PC-9 (cell line): ENCODE data around the gene FCHSD1. TPM values are rescaled to one million over a fixed set of nuclear protein-coding genes. Genes with fewer than 3 reads are reported as not detected.

Source experiments
- BruUV-seq: library from RNA; stranded (reverse); fragments of 400-500 nt; replicated peaks from 2 replicates; lab custom pipeline; 2021; lab: Mats Ljungman, UMichigan
- CTCF ChIA-PET: fragments of 300-600 bp; sonication (Branson Sonifier 250); formaldehyde crosslinking; loops from one replicate; lab custom pipeline; 2022; ENCODE audit warnings: antibody characterized with exemption; lab: Charles Lee
- POLR2A ChIA-PET: fragments of 300-600 bp; sonication (Branson Sonifier 250); formaldehyde crosslinking; loops from one replicate; lab custom pipeline; 2022; ENCODE audit warnings: antibody characterized with exemption; ENCODE audit not compliant: unreplicated experiment; lab: Charles Lee
- DNase-seq, 2 experiments: peaks; one replicate each; pipeline versions ENCODE4 v3.0.0 to v3.0.0-alpha.2; 2015 to 2022; ENCODE audit warnings: mixed read lengths in 1 of 2
- H2AFZ ChIP-seq: fragments of 200-600 bp; sonication (generic); 2 replicates; pipeline ENCODE4 v1.8.1; 2017; ENCODE audit warnings: antibody characterized with exemption
- H3F3A ChIP-seq: fragments of 200-600 bp; sonication (generic); 2 replicates; pipeline ENCODE4 v1.8.1; 2017; ENCODE audit warnings: antibody characterized with exemption, mild to moderate bottlenecking, low read depth; ENCODE audit not compliant: insufficient read depth
- H3K27ac ChIP-seq: fragments of 200-600 bp; sonication (generic); 2 replicates; pipeline ENCODE4 v1.6.1; 2016; ENCODE audit warnings: mixed run types
- H3K27me3 ChIP-seq: fragments of 200-600 bp; sonication (generic); 2 replicates; pipeline ENCODE4 v1.6.1; 2016; ENCODE audit warnings: low read depth, mixed run types; ENCODE audit not compliant: insufficient read depth
- H3K36me3 ChIP-seq: fragments of 200-600 bp; sonication (generic); 2 replicates; pipeline ENCODE4 v1.6.1; 2016; ENCODE audit warnings: low read depth, mixed run types
- H3K4me1 ChIP-seq: fragments of 200-600 bp; sonication (generic); replicated peaks from 2 replicates; pipeline ENCODE4 v1.6.1; 2016; ENCODE audit warnings: mixed run types; ENCODE audit not compliant: insufficient read depth
- H3K4me2 ChIP-seq: fragments of 200-600 bp; sonication (generic); 2 replicates; pipeline ENCODE4 v1.6.1; 2017; ENCODE audit warnings: mixed run types
- H3K4me3 ChIP-seq: fragments of 200-600 bp; sonication (generic); 2 replicates; pipeline ENCODE4 v1.6.1; 2016; ENCODE audit warnings: mixed run types
- H3K79me2 ChIP-seq: fragments of 200-600 bp; sonication (generic); 2 replicates; pipeline ENCODE4 v1.6.1; 2017; ENCODE audit warnings: low read depth, mixed run types
- H3K9me2 ChIP-seq: fragments of 200-600 bp; sonication (generic); 2 replicates; pipeline ENCODE4 v1.8.1; 2017; ENCODE audit warnings: mild to moderate bottlenecking; ENCODE audit not compliant: insufficient read depth
- H3K9me3 ChIP-seq: fragments of 200-600 bp; sonication (generic); 2 replicates; pipeline ENCODE4 v1.8.1; 2016; ENCODE audit warnings: low read depth; ENCODE audit not compliant: insufficient read depth
- H4K20me1 ChIP-seq: fragments of 200-600 bp; sonication (generic); 2 replicates; pipeline ENCODE4 v1.8.1; 2017; ENCODE audit not compliant: insufficient read depth
- EZH2 ChIP-seq: fragments of 200-600 bp; sonication (generic); IDR thresholded peaks from 2 replicates; pipeline ENCODE4 v1.8.0; 2017; ENCODE audit warnings: antibody characterized with exemption, low read depth
- intact Hi-C: fragments of 100-400 bp; cut with micrococcal nuclease; formaldehyde crosslinking; loops from one replicate; pipeline ENCODE4 v1.10.0; 2022; ENCODE audit not compliant: unreplicated experiment
- total RNA-seq: library from RNA; stranded (reverse); gene quantifications from 2 replicates; pipeline ENCODE4 v1.2.3, GENCODE V29; 2021
- TF ChIP-seq, protein P1 (sequence below): fragments of 200-600 bp; sonication (generic); conservative IDR thresholded peaks from 2 replicates; pipeline ENCODE4 v1.6.1; 2017; ENCODE audit warnings: mixed run types, antibody characterized with exemption, mild to moderate bottlenecking, moderate library complexity

The FCHSD1 gene
- total RNA-seq, 1 experiment from 2014 or later = 36.4 TPM

DNA sequence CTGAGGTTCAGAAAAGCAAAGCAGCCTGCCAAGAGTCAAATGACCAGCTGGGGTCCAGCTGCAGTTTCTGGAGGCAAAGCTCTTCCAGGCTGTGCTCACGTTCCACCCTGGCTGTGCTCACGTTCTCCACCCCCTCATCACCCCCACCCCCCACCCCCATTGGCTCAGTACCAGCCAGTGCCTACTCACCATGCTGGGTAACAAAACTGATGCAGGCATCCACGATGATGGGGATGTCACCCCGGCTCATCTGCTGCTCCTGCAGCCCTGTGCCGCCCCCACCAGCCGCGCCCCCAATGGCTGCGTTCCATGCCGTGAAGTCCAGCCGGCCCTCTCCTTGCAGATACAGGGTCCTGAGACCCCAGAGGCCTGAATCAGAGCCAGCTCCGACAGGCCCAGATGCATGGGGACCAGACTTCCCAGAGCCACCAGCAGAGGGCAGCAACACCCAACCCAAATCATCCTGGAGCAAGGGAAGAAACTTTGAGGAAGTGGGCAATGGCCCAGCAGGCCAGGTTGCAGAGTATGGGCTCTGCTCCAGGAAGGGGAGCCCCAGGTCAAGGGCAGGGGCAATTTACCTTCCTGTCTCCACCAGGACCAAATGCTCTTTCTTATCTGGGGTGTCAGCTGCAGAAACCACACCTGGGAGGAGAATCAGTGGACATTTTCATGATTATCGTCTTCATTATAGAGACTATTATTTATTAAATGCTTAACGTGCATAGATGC lies 13.7 kb upstream of the FCHSD1 start:
- H3K36me3 ChIP-seq = 0 out of 2 replicates have a peak, but pooled peaks cover 5% of the 10 kb centered on the region
- H3K9me3 ChIP-seq = no peaks in the 10 kb centered on the region
- no peaks in the 10 kb centered on the region for H4K20me1 ChIP-seq
- peak; percentile 44 to 74 for DNase-seq
- no TSS peak for BruUV-seq
- H3K79me2 ChIP-seq = no peaks in the 10 kb centered on the region
- ChIA-PET POLR2A (no interaction called here), CTCF (interaction anchor here (0.6 to 0.7 kb wide), 4 partner anchors 143 to 473 kb away, joined by 3 read pairs; partner anchors contain the start of gene DELE1)
- no peak overlapping the region for H2AFZ ChIP-seq
- H3K27ac ChIP-seq = no peak overlapping the region
- no peak for TF ChIP-seq EZH2
- TF ChIP-seq, protein P1, sequence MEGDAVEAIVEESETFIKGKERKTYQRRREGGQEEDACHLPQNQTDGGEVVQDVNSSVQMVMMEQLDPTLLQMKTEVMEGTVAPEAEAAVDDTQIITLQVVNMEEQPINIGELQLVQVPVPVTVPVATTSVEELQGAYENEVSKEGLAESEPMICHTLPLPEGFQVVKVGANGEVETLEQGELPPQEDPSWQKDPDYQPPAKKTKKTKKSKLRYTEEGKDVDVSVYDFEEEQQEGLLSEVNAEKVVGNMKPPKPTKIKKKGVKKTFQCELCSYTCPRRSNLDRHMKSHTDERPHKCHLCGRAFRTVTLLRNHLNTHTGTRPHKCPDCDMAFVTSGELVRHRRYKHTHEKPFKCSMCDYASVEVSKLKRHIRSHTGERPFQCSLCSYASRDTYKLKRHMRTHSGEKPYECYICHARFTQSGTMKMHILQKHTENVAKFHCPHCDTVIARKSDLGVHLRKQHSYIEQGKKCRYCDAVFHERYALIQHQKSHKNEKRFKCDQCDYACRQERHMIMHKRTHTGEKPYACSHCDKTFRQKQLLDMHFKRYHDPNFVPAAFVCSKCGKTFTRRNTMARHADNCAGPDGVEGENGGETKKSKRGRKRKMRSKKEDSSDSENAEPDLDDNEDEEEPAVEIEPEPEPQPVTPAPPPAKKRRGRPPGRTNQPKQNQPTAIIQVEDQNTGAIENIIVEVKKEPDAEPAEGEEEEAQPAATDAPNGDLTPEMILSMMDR = peak; percentile 93
- no peaks in the 10 kb centered on the region for H3K27me3 ChIP-seq
- peaks cover 6% of the 10 kb centered on the region for H3F3A ChIP-seq
- intact Hi-C loops = loop anchor here (1.0 kb wide), 4 partner anchors 27 to 479 kb away; no protein-coding TSS in a partner anchor
- no peaks in the 10 kb centered on the region for H3K4me1 ChIP-seq
- H3K9me2 ChIP-seq = no peaks in the 10 kb centered on the region
- no peak overlapping the region for H3K4me2 ChIP-seq
- no peak overlapping the region for H3K4me3 ChIP-seq

DNA sequence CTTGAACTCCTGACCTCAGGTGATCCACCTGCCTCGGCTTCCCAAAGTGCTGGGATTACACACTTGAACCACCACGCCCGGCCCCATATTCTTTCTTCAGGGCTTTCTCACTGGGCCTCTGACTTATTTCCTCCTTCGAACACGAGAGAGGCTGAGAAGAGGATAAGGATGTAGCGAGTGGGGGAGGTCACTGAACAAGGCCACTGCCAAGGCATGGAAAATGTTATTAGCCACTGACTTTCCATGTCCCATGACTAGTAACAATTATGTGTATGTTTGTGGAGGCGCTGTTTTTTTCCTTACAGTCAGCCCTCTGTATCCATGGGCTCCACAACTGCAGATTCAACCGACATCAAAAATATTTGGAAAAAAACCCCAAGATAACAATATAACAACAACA lies 12.3 kb upstream of the FCHSD1 start:
- intact Hi-C loops = no loop called here
- H3K79me2 ChIP-seq = no peaks in the 10 kb centered on the region
- DNase-seq = no peak
- no peaks in the 10 kb centered on the region for H3K9me2 ChIP-seq
- ChIA-PET CTCF (no interaction called here), POLR2A (no interaction called here)
- no peaks in the 10 kb centered on the region for H3K9me3 ChIP-seq
- H4K20me1 ChIP-seq = no peaks in the 10 kb centered on the region
- BruUV-seq = no TSS peak
- H3K36me3 ChIP-seq = 0 out of 2 replicates have a peak, but pooled peaks cover 5% of the 10 kb centered on the region
- TF ChIP-seq, protein P1 = no peak
- no peak for TF ChIP-seq EZH2
- no peaks in the 10 kb centered on the region for H3K27me3 ChIP-seq
- no peak overlapping the region for H3K4me3 ChIP-seq
- peaks cover 6% of the 10 kb centered on the region for H3F3A ChIP-seq
- no peak overlapping the region for H3K27ac ChIP-seq
- H2AFZ ChIP-seq = no peak overlapping the region
- no peak overlapping the region for H3K4me2 ChIP-seq
- H3K4me1 ChIP-seq = no peaks in the 10 kb centered on the region; the same call in 1 of the 2 replicates

DNA sequence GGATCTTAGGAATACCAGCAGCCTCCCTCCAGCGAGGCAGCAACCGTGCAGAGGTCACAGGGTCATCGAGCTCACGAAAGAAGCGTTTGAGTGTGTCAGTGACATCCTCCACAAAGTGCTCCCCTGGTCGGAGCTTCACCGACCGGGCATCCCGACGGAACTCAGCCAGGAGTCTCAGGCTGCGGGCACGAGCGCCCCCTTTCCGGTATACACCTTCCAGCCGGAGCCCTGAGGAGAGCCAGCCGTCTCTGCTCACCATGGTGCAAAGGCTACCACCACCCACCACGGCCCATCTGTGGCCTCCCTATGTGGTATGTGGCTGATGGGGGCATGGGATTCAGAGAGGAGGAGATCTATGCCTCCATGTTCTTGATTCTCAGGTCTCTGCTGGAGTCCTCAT lies 10.8 kb upstream of the FCHSD1 start:
- CTCF ChIA-PET = no interaction called here
- no TSS peak for BruUV-seq
- POLR2A ChIA-PET = no interaction called here

More for the DNA sequence above, 10.8 kb upstream of the FCHSD1 start:
- peaks cover 7% of the 10 kb centered on the region; the same call in 1 of the 2 replicates for H3K36me3 ChIP-seq
- TF ChIP-seq EZH2 = no peak
- TF ChIP-seq, protein P1 = no peak
- no peak overlapping the region for H2AFZ ChIP-seq
- no peaks in the 10 kb centered on the region for H3K27me3 ChIP-seq
- no peaks in the 10 kb centered on the region for H3K79me2 ChIP-seq
- intact Hi-C loops = no loop called here
- DNase-seq = no peak
- no peaks in the 10 kb centered on the region for H4K20me1 ChIP-seq
- no peaks in the 10 kb centered on the region; the same call in 1 of the 2 replicates for H3K4me1 ChIP-seq
- H3F3A ChIP-seq = peaks cover 6% of the 10 kb centered on the region
- H3K4me2 ChIP-seq = no peak overlapping the region
- no peak overlapping the region for H3K27ac ChIP-seq
- no peak overlapping the region for H3K4me3 ChIP-seq
- no peaks in the 10 kb centered on the region for H3K9me2 ChIP-seq
- no peaks in the 10 kb centered on the region for H3K9me3 ChIP-seq
